ENCODE data around the gene FAM13C.
"Not testable (repeated sequence)": the region's sequence is repeated elsewhere in the genome, so short reads cannot be mapped to it uniquely, and the experiment has no call there.

The FAM13C gene

GRCh38 chr10:59362144-59362958, at the start of gene FAM13C:
Gene FAM13C, minus strand, starts transcription at chr10:59362549. Its CDS starts 89 bp downstream, at chr10:59362460.
- DNase-seq (ENCODE audit: low read depth in 2 of 2), result no peak

DNA sequence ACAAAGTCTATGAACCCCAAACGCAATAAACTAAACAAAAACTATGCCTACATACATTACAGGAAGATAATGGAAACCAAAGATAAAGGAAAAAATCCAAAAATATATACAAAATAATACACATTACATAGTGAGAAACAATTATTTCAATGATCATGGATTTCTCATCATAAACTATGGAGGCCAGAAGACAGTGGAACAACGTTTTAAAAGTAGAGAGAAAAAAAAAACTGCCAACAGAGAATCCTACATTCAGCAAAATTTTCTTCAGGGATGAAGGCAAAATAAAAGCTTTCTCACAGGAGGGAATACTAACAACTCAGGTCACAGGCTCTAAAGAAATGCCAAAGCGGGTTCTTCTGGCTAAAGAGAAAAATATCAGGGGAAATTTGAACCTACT, 42.9 kb upstream of the FAM13C start:
- DNase-seq (ENCODE audit: low read depth in 2 of 2), result no peak

GRCh38 chr10:59400214-59400613, 37.9 kb upstream of the FAM13C start:
- no peak for DNase-seq (ENCODE audit: low read depth in 2 of 2)

GRCh38 chr10:59399329-59399728, 37.0 kb upstream of the FAM13C start:
- DNase-seq (ENCODE audit: low read depth in 2 of 2), result not testable (repeated sequence)

- DNase-seq (ENCODE audit: low read depth in 2 of 2), result no peak
These were observed 35.6 kb upstream of the FAM13C start for GRCh38 chr10:59397961-59398360.

GRCh38 chr10:59395984-59396383, 33.6 kb upstream of the FAM13C start:
- no peak for DNase-seq (ENCODE audit: low read depth in 2 of 2)

- no peak for DNase-seq (ENCODE audit: low read depth in 2 of 2)
These were observed 31.0 kb upstream of the FAM13C start for GRCh38 chr10:59393349-59393748.

- DNase-seq (ENCODE audit: low read depth in 2 of 2), result no peak
These were observed 28.7 kb upstream of the FAM13C start for GRCh38 chr10:59391060-59391459.

DNA sequence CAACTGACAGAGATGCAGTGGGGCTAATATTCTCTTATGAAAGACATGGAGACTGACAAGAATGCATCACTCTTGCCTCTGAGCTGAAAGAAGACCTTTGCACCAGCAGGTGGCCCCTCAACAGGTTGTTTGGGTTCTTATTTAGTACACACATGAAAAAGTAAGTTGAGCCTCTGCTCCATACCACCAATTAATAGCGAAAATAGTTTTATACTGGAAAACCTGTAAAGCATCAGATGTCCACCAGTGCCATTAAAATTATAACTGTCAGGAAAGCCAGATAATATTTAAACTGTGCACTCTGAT, 26.3 kb upstream of the FAM13C start:
- DNase-seq (ENCODE audit: low read depth in 2 of 2), result no peak

DNA sequence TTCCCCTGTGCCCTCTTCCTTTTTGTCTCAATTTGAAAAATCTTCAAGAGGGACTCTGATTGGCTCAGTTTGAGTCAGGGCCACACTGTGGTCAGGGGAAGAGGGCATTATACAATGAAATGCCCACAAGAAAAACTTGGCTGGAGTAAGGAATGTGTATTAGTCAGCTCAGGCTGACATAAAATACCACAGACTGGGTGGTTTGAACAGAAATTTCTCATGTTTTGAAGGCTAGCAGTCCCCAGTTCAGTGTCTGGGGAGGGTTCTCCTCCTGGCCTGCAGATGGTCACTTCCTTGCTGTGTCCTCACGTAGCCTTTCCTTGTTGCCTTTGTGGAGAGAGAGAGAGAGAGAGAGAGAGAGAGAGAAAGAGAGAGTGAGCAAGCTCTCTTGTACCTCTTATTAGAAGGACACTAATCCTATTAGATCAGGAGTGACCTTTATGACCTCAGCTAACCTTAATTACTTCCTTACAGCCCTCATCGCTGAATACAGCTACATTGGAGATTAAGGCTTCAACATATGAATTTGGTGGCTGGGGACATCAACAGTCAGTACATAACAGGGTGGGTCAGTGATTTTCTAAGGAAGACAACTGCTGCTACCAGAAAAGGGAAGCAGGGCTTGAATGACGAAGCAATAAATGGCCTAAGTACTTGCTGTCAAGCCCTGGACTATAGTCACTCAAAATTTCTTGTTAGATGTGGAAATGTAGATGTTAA, 25.8 kb upstream of the FAM13C start:
- no peak for DNase-seq (ENCODE audit: low read depth in 2 of 2)

- no peak for DNase-seq (ENCODE audit: low read depth in 2 of 2)
These were observed 22.4 kb upstream of the FAM13C start for GRCh38 chr10:59384761-59385160.

GRCh38 chr10:59383908-59384307, 21.6 kb upstream of the FAM13C start:
- DNase-seq (ENCODE audit: low read depth in 2 of 2), result no peak

DNA sequence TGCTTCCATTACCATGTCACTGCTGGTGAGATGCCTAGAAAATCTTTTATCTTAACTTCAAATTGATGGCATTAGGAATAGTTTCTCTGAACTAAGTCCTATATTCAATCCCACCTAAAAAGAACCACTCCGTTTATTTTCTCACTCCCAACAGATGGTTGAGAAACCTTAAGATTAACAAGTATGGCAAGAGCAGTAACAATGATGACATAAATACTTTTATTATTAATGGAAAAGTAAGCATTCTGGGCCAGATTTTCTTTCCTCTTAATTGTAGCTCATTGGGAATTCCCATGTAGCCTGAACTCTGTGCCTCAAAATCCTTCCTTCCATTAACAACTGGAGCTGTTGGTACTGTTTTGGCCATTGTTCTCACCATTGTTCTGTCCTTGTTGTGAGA, 21.1 kb upstream of the FAM13C start:
- no peak for DNase-seq (ENCODE audit: low read depth in 2 of 2)

GRCh38 chr10:59382831-59383295, 20.5 kb upstream of the FAM13C start:
- no peak for DNase-seq (ENCODE audit: low read depth in 2 of 2)

DNA sequence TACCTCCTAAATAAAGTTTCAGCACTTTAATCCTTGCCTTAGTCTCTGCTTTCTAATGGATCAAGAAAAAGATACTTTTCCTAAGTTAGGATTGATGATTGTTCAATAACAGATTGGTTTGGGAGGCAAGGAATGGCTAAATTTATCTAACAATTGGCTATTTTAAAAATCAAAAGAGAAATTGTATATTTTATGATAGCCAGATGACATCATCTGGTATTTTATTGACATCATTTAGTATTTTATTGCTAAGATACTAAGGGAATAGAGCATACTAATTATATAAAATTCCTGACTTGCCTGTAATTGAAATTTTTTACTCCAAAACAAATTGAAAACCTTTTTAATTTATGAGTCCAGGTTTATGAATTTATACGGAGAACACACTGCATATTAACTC, 19.3 kb upstream of the FAM13C start:
- no peak for DNase-seq (ENCODE audit: low read depth in 2 of 2)

- DNase-seq (ENCODE audit: low read depth in 2 of 2), result no peak
These were observed 14.5 kb upstream of the FAM13C start for GRCh38 chr10:59376846-59377245.

DNA sequence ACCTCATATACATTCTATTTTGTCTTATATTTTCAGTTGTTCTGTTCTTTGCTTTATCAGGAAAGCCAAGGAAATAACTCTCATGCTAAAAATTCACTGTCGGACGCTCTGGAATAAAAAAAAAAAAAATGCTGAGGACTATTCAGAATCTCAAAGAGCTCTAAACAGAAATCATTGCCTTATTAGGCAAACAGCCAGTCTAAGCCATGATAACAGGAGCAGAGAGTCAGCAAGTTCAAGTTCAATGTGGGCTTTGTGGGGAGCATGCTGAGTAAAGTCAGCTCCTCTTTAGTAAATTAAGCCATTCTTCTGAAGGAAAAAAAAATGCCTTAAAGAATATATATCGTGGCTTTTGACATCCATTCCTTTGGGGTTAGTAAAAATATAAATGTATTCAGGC, 13.6 kb upstream of the FAM13C start:
- no peak for DNase-seq (ENCODE audit: low read depth in 2 of 2)

DNA sequence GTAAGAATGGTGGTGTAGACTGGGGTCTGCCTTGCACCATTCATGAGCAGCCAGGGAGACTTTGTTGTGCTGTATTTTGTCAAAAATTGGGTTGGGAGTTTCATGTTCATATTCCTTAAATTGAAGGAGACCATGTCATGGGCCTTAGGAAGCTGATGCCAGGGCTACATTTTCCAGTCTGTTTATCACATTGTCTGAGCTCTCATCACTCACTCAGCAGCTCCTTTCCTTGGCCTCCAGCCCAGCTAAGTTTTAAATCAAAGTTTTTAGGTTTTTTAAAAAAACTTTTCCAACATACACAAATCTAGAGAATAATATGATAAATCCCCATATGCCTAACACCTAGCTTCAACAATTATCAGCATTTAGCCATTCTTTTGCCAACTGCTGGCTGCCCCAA, 12.6 kb upstream of the FAM13C start:
- DNase-seq (ENCODE audit: low read depth in 2 of 2), result no peak

DNA sequence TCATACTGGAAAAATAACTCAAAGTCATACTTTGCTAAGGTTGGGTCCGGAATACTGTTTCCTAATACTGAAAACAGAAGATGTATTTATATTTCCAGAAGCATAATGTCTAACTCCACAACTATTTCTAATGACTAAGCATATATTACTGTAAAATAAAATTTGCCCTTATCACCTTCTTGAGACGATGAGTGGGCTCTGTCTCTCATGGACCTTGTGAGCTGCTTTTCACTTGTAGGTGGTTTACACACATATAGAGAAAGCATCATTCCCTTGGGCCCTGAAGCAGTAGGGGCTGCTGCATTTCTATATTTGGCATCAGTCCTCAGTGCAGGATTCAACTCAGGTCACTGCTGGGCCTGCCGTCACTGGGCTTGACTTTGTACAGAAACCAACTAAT, 10.7 kb upstream of the FAM13C start:
- no peak for DNase-seq (ENCODE audit: low read depth in 2 of 2)

DNA sequence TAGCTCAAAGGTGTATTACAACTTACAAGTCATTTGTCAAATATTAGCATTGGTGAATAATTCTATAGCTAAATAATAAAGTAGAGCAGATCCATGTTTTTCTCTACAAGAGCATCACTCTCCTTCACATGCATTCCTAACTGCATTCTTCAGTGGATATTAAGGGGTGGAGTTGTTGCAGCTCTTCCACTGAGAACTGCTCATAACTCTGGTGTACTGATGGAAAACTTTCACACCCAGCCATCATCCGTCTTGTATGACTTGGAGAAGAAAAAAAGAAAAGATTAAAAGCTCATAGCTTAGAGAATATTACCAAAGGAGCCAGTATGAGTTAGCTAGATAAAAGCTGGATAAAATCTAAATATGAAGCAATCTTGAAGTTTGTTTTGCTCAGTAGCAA, 10.2 kb upstream of the FAM13C start:
- no peak for DNase-seq (ENCODE audit: low read depth in 2 of 2)

GRCh38 chr10:59366290-59366689, 3.9 kb upstream of the FAM13C start:
- no peak for DNase-seq (ENCODE audit: low read depth in 2 of 2)

GRCh38 chr10:59363446-59363958, 1.2 kb upstream of the FAM13C start:
- no peak for DNase-seq (ENCODE audit: low read depth in 2 of 2)

DNA sequence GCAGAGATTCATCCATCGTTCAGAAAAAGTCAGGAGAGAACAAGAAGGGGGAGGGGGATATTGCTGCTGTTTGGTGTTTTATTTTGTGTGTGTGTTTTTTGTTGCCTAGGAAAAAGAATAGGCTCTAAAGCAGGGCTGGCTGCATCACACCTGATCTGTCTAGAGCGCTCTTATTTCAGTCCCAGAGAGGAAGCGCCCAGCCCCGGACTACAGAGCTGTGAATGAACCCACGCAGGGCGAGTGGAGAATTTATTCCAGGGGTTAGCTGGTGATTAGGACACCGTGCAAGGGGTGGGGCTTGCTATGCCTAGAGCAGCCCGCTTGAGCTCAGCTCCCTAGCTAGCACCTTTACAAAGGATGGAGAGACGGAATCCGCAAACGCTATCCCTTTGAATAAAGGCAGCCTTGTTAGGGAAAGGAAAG, 621 bp upstream of the FAM13C start:
- no peak for DNase-seq (ENCODE audit: low read depth in 2 of 2)

All from activated CD4-positive, alpha-beta T cell treated with anti-CD3 and anti-CD28 coated beads for 24 hours (primary cell).